WI38 (cell line): Measurements from ENCODE around the gene UBR4.
A peak's percentile ranks its signal among the peaks of the same experiment; 100 is the strongest.
"Not testable (repeated sequence)": the region's sequence is repeated elsewhere in the genome, so short reads cannot be mapped to it uniquely, and the experiment has no call there.

Experiments
- H3K4me3 ChIP-seq: 2 replicates; pipeline ENCODE4 v1.5.1; 2011; ENCODE audit warnings: low read depth, mild to moderate bottlenecking, control low read depth, low read length
- TF ChIP-seq, protein P1 (sequence below): IDR thresholded peaks from 2 replicates; pipeline ENCODE4 v1.5.1; 2012; ENCODE audit warnings: low read depth, mild to moderate bottlenecking, control low read depth, low read length

UBR4 gene

GRCh38 chr1:19209990-19210771, at the start of gene UBR4:
TSS of gene UBR4 (minus strand) at chr1:19210266. CDS start at chr1:19210248, 18 bp downstream.
- peak within 1 kb of the TSS; percentile 94 for H3K4me3 ChIP-seq
- TF ChIP-seq, protein P1, sequence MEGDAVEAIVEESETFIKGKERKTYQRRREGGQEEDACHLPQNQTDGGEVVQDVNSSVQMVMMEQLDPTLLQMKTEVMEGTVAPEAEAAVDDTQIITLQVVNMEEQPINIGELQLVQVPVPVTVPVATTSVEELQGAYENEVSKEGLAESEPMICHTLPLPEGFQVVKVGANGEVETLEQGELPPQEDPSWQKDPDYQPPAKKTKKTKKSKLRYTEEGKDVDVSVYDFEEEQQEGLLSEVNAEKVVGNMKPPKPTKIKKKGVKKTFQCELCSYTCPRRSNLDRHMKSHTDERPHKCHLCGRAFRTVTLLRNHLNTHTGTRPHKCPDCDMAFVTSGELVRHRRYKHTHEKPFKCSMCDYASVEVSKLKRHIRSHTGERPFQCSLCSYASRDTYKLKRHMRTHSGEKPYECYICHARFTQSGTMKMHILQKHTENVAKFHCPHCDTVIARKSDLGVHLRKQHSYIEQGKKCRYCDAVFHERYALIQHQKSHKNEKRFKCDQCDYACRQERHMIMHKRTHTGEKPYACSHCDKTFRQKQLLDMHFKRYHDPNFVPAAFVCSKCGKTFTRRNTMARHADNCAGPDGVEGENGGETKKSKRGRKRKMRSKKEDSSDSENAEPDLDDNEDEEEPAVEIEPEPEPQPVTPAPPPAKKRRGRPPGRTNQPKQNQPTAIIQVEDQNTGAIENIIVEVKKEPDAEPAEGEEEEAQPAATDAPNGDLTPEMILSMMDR: no peak

GRCh38 chr1:19258353-19258752, 48.3 kb upstream of the UBR4 start:
- H3K4me3 ChIP-seq: no peak overlapping the region
- TF ChIP-seq, protein P1: no peak

DNA sequence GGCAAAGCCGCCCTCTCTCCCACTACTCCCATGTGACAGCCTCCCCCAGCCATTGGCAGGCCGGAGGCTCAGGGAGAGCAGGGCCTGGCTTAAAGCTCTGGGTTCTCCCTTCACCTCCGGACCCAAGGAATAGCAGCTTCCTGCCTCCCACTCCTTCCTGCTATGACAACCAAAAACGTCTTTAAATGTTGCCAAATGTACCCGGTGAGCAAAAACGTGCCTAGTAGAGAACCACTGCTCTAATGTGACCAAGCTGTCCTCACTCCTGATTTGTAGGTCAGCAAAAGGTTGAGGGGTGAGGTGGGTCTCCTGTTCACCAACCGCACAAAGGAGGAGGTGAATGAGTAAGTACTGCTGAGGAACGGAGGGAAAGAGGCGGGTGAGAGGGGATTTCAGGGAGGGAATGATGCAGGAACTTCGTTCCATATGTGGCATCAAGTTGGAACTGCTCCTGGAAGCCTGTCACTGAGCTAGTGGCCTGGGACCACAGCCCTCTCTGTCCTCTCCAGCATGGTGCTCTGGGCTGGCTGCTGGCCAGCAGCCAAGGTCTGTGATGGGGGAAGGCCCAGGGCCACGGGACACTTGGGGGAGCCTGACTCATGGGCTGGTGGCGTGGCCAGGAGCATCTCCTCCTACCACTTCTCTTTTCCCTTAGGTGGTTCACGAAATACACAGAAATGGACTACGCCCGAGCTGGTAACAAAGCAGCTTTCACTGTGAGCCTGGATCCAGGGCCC, 47.3 kb upstream of the UBR4 start:
- TF ChIP-seq, protein P1: no peak
- no peak overlapping the region for H3K4me3 ChIP-seq

GRCh38 chr1:19256301-19256700, 46.2 kb upstream of the UBR4 start:
- not testable (repeated sequence) for H3K4me3 ChIP-seq

DNA sequence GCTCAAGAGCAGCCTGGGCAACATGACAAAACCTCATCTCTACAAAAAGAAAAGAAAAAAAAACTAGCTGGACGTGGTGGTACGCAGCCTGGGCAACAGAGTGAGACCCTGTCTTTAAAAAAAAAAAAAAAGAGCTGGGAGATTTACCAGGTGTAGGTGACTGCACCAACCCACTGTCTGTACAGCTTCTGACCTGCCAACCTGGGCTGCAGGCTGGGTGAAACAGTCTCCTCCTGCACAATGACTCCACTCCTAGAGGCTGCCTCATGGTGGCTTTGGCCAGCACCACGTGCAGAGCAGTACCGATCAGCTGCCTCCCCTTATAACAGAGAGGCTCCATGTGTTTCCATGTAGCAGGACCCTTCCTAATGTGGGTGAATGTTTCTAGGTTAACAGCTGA, 45.2 kb upstream of the UBR4 start:
- H3K4me3 ChIP-seq: no peak overlapping the region
- TF ChIP-seq, protein P1: no peak

- TF ChIP-seq, protein P1: no peak
- no peak overlapping the region for H3K4me3 ChIP-seq
These were observed 44.4 kb upstream of the UBR4 start for GRCh38 chr1:19254416-19254815.

- TF ChIP-seq, protein P1: no peak
- H3K4me3 ChIP-seq: peak within 1 kb of the TSS; percentile 81
These were observed 41.5 kb upstream of the UBR4 start, which contains the start of the genes EMC1 and MRTO4 for GRCh38 chr1:19251305-19252196. TSS of gene EMC1 (minus strand) at chr1:19251524. CDS start at chr1:19251509, 15 bp downstream. TSS of gene MRTO4 (plus strand) at chr1:19251805. CDS start at chr1:19251836, 31 bp downstream.
